HG03097 (cell line): Measurements from ENCODE around the gene LGALS4.
"Not testable (repeated sequence)": the region's sequence is repeated elsewhere in the genome, so short reads cannot be mapped to it uniquely, and the experiment has no call there.

Source experiments
- ATAC-seq: cut with Tn5 transposase; IDR thresholded peaks from one replicate; pipeline ENCODE4 v1.9.1; 2021; ENCODE audit not compliant: unreplicated experiment, low FRiP score

Gene LGALS4

GRCh38 chr19:38800577-38801347, 12.0 kb downstream of the LGALS4 start:
- ATAC-seq, result no peak

- no peak for ATAC-seq
Measured at GRCh38 chr19:38799104-38799503, 13.6 kb downstream of the LGALS4 start.

- ATAC-seq, result not testable (repeated sequence)
Measured at GRCh38 chr19:38797781-38798180, 15.0 kb downstream of the LGALS4 start.

- ATAC-seq, result no peak
Measured at GRCh38 chr19:38796154-38796553, 16.6 kb downstream of the LGALS4 start.

- ATAC-seq, result no peak
Measured at GRCh38 chr19:38795549-38795948, 17.2 kb downstream of the LGALS4 start.

GRCh38 chr19:38793671-38794070, 19.1 kb downstream of the LGALS4 start:
- ATAC-seq, result no peak

GRCh38 chr19:38793177-38793576, 19.6 kb downstream of the LGALS4 start:
- ATAC-seq, result no peak

- no peak for ATAC-seq
Measured at GRCh38 chr19:38792250-38793111, 20.3 kb downstream of the LGALS4 start.

- not testable (repeated sequence) for ATAC-seq
Measured at GRCh38 chr19:38791451-38792064, 21.2 kb downstream of the LGALS4 start.

- ATAC-seq, result not testable (repeated sequence)
Measured at GRCh38 chr19:38790507-38791403, 22.0 kb downstream of the LGALS4 start.

GRCh38 chr19:38788478-38789243, 24.1 kb downstream of the LGALS4 start, which contains the start of gene LGALS7B:
TSS of gene LGALS7B (plus strand) at chr19:38789200. CDS start at chr19:38789227, 27 bp downstream.
- no peak for ATAC-seq

- no peak for ATAC-seq
Measured at GRCh38 chr19:38786572-38787265, 26.0 kb downstream of the LGALS4 start.

GRCh38 chr19:38786061-38786460, 26.7 kb downstream of the LGALS4 start:
- ATAC-seq, result not testable (repeated sequence)

- no peak for ATAC-seq
Measured at GRCh38 chr19:38785187-38785699, 27.5 kb downstream of the LGALS4 start.

- ATAC-seq, result no peak
Measured at GRCh38 chr19:38784224-38784623, 28.5 kb downstream of the LGALS4 start.

- not testable (repeated sequence) for ATAC-seq
Measured at GRCh38 chr19:38782212-38782611, 30.5 kb downstream of the LGALS4 start.

GRCh38 chr19:38781058-38781457, 31.7 kb downstream of the LGALS4 start:
- no peak for ATAC-seq

- no peak for ATAC-seq
Measured at GRCh38 chr19:38780443-38780842, 32.3 kb downstream of the LGALS4 start.

- no peak for ATAC-seq
Measured at GRCh38 chr19:38778733-38779132, 34.0 kb downstream of the LGALS4 start.
